ENCODE results near the gene PRICKLE1.

GRCh38 chr12:42484996-42485395, 104.5 kb downstream of the PRICKLE1 start:
- TF ChIP-seq CTCF (conservative IDR thresholded peaks at IDR 0.05; ENCODE audit: low read depth, low read length) (no peak), BHLHE40 (IDR thresholded peaks at IDR 0.05; ENCODE audit: low read depth, low read length) (no peak), CEBPB (IDR thresholded peaks at IDR 0.05; ENCODE audit: low read depth, low read length) (no peak), POLR2A (IDR thresholded peaks at IDR 0.05; ENCODE audit: low read depth, low read length) (no peak)
